ENCODE data around the gene RPTOR.

The RPTOR gene

DNA sequence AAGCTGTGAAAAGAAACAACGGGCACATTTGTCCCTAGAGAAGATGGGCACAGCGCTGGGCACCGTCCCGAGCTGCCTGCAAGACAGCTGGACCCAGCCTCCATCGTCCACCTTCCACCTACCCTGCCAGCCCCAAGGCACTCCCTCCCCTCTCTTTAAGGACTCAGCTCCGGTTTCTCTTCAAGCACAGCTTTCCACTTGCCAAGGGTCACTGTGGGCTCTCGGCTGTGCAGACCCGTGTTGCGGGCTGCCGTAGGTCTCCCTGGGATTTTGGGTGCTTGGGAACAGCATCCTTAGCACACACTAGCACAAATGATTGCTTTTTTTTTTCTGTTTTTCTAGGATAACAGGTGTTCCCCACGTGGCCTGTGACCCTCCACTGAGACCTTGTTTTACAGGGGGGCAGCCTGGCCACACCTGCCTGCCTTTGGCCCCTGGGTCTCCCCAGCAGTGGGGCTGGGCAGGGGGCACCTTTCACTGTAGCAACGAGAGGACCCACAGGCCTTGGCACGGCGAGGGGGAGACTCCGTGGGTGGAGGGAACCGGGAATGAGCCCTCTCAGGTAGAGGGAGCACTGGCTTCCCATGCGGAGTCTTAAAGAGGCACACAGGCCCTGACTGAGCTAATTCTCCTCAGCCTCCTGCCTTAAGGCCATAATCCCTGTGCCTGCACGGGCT, 448.4 kb downstream of the RPTOR start:
- DNase-seq = no peak

DNA sequence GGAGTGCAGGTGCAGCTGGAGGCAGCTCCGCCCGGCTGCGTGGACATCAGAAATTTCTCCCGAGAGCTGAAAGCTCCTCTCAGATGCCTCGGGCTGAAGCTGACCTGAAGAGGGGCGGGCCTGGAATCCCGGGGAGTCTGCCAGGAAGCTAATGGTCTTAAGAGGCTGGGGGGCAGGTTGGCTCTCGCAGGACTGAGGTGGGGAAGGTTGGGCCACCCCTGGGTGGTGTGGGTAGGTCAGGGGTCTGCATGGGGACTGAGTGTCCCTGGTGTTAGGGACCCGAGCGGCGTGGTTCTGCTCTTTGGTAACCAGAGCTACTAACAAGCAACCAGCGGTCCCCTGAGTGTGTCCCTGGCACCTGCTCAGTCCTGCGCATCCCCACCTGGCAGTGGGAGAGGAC, 450.5 kb downstream of the RPTOR start:
- no peak for DNase-seq

DNA sequence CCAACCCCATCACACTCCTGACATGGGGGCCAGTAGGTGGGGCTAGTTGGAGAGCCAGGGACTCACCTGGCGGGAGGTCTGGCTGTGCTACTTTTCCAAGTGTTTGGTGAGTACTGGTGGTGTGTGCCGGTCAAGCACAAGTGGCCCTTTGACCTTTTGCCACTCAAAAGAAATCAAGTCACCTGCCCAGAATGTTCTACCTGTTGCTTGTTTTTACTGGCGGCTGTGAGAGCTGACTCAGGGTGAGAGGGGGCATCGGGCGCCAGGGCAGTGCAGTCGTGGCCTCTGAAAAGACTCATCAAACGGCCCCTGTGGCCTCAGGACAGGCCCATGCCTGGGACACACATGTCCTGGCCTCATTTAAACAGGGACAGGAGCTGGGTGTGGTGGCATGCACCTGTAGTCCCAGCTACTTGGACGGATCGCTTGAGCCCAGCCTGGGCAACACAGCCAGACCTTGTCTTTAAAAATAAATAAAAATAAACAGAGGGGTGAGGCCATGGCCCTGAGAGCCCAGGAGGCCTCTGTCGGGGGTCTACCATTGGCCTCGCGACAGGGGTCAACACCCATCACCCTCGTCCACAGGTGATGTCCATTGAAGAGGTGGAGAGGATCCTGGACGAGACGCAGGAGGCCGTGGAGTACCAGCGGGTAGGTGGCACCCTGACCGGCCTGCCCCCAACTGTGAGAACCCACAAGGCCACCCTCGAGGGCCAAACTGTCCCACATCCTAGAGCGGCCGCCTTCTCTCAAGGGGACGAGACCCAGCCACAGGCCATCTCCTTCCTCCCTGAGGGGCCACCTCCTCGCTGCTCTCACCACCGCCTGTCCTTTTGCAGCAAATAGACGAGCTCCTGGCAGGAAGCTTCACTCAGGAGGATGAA, 452.0 kb downstream of the RPTOR start:
- DNase-seq = no peak

DNA sequence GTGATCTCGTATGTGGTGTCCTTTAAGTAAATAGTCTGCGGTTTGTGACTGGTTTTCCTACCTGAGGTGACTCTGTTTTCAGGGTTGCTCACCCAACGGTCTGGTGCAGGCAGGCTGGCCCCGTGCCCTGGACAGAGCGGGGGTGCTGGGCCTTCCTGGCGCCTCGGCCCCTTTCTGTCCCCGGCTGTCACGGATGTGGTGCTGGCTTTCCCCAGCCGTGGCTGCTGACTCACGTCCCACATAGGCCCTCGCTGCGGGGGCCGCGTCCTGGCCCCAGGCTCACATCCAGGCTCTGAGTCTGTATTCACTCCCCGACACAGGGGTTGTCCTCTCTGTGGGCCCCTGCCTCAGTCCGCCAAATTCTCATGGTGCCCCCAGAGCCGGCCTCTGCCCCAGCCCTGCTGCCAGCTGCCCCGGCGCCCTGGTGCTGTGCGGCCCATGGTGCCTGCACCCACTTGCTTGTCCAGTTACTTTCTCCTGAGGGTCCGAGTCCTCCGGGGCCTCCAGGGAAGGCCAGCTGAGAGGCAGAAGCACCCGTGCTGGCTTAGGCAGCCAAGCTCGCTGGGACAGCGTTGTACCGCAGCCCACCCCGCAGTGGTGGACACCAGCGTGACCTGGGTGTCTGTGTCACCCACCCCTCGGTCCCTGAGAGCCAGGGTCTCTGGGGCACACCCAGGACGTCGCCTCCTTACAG, 452.9 kb downstream of the RPTOR start:
- DNase-seq = no peak

- DNase-seq = no peak
Observed at GRCh38 chr17:80998118-80998747, 453.6 kb downstream of the RPTOR start.

DNA sequence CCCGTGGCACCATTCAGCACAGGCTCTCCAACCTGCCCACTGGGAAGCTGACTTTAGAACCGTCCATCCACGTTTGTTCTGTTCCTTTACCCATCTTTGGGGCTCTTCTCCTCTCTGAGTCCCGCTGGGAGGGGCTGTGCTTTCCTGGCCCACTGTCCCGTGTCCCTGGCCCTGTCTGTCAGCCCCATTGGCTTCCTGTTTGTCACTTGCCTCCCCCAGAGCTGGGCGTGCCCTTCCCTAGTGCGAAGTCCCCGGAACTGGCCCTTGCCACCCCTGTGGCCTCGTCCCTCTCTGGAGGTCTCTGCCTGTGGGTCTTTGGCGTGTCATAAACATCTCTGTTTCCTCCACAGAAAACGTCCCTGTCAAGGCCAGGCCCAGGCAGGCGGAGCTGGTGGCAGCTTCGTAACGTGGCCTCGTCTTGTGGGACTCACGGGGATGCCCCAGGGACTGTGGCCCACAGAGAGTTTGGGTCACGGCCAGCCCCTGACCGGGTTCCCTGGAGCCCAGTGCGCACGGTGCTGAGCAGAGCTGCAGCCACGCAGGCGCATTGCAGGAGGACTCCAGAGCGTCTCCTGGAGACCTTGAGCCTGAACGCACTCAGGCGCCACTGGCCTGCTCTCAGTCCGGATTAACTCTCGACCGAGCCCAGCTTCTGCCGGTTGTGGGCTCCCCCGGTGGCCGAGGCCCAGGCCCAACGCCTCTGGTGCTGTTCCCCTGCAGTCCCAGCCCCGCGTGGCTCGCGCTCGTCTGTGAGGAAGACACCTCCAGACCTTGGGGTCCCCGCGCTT, 454.3 kb downstream of the RPTOR start:
- no peak for DNase-seq

DNA sequence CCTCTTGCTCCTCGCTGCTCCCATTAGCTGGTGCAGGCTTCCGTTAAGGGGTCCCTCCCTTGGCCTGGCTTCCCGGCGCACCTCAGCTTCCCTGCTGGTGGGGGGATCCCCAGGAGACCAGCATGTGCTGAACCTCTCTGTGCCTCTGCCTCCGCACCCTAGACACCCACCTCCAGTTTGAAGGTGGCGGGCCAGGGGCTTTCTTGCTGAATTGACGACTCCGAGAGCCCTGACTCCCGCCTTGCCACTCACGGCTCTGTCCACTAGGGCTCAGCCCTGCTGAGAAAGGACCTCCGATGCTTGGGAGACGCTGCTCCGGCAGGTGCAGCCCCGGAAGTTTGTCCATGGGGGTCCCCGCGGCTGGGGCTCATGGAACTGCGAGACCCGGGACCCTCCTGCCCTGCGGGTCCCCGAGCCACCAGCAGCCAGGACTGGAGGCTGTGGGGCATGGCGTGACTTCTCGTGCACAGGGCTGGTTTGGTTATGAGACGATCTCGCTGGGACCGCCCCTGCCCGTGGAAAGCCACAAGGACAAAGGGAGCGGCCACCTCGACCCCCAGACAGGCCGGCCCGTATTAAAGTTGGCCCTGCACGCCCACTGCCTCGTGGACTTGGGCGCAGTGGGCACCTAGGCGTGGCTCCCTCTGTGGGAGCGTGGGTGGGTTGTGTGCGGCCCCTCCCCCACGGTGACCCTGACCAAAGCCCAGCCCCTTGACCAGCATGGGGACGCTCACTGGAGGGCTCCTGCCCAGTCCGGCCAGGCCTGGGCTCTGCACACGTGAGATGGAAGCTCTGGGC, 455.1 kb downstream of the RPTOR start:
- DNase-seq = no peak

DNA sequence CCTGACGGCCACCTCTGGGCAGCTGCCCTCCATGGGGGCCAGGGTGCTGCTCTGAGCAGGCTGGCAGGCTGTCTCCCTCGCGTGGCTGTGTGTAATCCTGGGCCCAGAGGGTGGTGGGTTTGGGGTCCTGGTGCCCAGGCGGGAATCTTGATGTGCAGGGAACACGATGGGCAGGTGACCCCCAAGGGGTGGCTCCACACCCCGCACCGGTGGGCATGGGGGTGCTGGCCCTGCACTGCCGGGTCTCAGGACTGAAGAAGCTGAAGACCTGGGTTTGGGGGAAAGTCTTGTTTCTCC, 455.6 kb downstream of the RPTOR start:
- DNase-seq = no peak

DNA sequence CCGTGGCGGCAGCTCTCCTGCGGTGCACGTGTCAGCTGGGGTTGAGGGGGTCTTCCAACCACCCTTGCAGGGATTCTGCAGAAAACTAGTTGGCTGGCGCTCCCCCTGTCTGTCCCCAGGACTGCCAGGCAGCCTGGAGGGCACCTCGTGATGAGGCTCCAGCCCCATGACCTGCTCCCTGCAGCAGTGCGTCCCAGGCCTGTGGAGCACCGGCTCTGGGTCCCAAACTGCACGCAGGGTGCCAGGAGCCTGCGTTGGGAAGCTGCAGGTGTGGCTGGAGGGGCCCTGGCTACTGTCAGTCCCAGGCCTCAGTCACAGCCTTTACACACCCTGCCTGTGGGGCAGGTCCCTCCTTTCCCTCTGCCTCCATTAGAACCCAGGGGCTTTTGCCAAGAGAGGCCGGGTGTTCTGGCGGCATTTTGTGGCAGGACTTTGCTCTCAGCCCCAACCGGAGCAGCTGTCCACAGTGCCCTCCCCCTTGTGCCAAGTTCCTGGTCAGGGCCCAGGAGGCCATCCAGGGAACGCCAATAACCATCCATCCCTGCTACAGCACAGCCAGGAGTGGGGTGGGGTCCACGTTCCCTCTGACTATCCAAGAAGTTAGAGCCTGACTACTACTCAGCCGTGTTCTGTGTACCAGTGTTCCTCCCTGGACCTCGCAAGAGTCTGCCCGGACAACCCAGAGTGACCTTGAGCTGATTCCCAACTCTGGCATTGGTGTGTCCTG, 456.2 kb downstream of the RPTOR start:
- no peak for DNase-seq

DNA sequence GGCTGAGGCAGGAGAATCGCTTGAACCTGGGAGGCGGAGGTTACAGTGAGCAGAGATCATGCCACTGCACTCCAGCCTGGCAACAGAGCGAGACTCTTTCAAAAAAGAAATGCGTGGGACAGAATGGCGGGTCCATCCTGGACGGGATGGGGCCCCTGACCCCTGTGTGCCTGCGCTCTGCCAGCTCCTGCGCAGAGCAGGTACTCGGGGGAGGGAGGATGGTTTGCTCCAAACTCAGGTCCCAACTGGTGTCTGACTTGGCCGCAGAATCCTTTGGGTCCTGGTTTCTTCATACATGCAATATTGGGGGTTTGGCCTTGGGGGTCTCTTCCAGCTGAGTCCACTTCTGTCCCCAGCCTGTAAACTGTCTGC, 457.4 kb downstream of the RPTOR start:
- DNase-seq = no peak

- DNase-seq = peak; percentile 10
Observed at GRCh38 chr17:81002409-81003361, 458.0 kb downstream of the RPTOR start.

- DNase-seq = no peak
Observed at GRCh38 chr17:81003711-81004475, 459.3 kb downstream of the RPTOR start.

GRCh38 chr17:81006891-81007290, 462.3 kb downstream of the RPTOR start:
- DNase-seq = no peak

GRCh38 chr17:81008140-81008539, 463.5 kb downstream of the RPTOR start:
- DNase-seq = no peak

GRCh38 chr17:81009136-81009535, 464.5 kb downstream of the RPTOR start:
- no peak for DNase-seq

DNA sequence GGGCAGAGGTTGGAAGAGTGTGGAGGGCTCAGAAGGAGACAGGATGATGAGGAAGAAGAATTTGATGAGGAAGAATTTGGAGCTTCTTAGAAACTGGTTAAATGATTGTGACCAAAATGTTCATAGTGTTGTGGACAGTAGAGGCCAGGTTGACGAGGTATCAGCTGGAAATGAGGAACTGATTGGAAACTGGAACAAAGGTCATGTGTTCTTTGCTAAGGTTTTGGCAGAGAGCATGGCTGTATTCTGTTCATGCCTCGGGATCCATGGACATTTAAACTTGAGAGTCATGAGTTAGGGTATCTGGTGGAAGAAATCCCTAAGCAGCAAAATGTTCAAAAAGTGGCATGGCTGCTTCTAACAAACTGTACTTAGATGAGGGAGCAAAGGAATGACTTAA, 466.3 kb downstream of the RPTOR start:
- DNase-seq = no peak

DNA sequence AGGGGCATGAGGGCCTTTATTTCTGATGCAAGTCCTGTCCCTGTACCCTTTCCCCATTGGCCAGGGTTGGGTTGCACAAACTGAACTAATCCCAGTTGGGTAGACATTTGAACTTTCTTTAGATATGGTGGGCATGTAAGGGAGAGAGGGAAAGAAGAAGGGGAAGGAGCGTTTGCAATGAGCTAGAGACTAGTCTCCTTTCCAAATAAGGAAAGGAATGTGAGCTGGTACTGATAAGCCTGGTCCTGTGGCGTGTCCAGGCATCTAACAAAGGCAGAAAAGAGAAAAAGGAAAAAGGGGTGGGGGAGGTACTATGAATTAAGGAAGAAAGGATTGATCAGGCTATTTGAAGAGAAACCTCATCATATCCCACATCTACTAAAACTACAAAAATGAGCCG, 467.3 kb downstream of the RPTOR start:
- DNase-seq = no peak

DNA sequence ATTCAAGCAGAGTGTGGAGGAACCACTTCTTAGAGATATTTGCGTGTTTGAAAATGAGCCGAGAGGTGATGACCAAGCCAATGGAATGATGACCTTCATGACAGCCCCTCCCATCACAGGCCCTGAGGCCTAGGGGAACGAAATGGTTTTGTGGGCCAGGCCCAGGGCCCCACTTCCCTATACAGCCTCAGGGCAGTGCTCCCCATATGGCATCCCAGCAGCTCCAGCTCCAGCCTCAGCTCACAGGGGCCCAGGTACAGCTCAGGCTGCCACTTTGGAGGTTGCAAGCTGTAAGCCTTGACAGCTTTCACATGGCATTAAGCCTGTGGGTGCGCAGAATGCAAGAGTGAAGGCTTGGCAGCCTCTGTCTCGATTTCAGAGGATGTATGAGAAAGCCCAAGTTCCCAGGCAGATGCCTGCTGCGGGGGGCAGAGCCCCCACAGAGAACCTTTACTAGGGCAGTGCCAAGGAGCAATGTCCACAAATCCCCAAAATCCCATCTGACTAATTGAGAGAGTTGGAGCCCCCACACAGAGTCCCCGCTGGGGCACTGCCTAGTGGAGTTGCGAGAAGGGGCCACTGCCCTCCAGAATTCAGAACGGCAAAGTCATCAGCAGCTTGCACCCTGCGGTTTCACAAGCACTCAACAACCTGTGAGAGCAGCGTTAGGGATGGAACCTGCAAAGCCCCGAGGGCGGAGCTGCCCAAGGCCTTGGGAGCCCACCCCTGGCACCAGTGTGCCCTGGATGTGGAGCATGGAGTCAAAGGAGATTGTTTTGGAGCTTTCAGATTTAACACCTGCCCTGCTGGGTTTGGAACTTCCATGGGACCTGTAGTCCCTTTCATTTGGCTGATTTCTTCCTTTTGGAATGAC, 468.2 kb downstream of the RPTOR start:
- no peak for DNase-seq
